ENCODE measurements around the gene ATG7. TPM values are rescaled to one million over a fixed set of nuclear protein-coding genes. Genes with fewer than 3 reads are reported as not detected.
A peak's percentile ranks its signal among the peaks of the same experiment; 100 is the strongest.

ATG7 gene
- total RNA-seq, 2 experiments from 2014 or later, result 31.0 to 33.1 TPM

DNA sequence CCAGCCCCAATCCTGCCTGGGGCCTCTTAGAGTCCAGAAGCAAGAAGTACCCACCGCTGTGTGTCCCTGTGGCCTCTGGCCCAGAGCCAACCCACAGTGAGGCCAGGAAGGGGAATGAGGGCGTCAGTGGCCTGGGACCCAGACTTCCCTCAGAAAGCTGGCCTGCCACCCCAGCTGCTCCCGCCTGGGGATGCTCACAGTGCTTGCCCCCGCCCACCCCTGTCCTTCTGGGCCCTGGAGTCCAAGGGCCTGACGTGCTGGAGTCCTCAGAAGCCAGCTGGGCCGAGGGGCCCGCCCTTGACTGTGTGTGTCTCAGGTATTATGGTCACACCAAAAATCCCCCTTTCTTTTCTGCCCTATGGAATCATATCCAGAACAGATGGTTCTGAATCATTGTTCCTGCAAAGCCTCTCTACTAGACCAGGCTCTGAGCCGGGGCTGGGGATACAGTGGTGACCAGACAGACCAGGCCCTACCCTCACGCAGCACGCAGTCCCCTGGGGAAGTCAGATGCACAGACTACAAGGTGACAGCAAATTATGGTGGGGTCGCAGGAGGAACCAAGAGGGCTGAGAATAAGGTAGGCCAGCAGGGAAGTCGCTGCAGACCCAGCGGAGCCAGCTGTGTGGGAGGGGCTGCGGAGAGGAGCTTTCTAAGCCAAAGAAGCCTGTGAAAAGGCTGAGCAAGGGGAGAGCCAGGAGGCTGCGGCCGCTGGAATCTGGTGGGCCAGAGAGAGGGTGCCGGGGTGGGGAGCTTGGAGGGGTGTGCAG is 272.4 kb downstream of the ATG7 start:
- TF ChIP-seq, protein P1, sequence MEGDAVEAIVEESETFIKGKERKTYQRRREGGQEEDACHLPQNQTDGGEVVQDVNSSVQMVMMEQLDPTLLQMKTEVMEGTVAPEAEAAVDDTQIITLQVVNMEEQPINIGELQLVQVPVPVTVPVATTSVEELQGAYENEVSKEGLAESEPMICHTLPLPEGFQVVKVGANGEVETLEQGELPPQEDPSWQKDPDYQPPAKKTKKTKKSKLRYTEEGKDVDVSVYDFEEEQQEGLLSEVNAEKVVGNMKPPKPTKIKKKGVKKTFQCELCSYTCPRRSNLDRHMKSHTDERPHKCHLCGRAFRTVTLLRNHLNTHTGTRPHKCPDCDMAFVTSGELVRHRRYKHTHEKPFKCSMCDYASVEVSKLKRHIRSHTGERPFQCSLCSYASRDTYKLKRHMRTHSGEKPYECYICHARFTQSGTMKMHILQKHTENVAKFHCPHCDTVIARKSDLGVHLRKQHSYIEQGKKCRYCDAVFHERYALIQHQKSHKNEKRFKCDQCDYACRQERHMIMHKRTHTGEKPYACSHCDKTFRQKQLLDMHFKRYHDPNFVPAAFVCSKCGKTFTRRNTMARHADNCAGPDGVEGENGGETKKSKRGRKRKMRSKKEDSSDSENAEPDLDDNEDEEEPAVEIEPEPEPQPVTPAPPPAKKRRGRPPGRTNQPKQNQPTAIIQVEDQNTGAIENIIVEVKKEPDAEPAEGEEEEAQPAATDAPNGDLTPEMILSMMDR (IDR thresholded peaks at IDR 0.05), result no peak
- Mint-ChIP-seq H3K27me3 (no peaks in the 10 kb centered on the region), H3K9me3 (peaks cover 12% of the 10 kb centered on the region), H3K4me3 (no peak overlapping the region), H3K27ac (no peak overlapping the region), H3K36me3 (ENCODE audit: low read depth) (peaks cover 15% of the 10 kb centered on the region), H3K4me1 (ENCODE audit: low read depth) (peaks cover 8% of the 10 kb centered on the region)
- POLR2A ChIA-PET, result interaction anchor here (1.1 to 1.2 kb wide), 2 partner anchors 10 to 13 kb away, joined by 3 to 4 read pairs; no protein-coding TSS in a partner anchor
- ATAC-seq, result no peak
- intact Hi-C loops (cut with micrococcal nuclease), result no loop called here
- no peak for DNase-seq
- CTCF ChIA-PET, result no interaction called here

DNA sequence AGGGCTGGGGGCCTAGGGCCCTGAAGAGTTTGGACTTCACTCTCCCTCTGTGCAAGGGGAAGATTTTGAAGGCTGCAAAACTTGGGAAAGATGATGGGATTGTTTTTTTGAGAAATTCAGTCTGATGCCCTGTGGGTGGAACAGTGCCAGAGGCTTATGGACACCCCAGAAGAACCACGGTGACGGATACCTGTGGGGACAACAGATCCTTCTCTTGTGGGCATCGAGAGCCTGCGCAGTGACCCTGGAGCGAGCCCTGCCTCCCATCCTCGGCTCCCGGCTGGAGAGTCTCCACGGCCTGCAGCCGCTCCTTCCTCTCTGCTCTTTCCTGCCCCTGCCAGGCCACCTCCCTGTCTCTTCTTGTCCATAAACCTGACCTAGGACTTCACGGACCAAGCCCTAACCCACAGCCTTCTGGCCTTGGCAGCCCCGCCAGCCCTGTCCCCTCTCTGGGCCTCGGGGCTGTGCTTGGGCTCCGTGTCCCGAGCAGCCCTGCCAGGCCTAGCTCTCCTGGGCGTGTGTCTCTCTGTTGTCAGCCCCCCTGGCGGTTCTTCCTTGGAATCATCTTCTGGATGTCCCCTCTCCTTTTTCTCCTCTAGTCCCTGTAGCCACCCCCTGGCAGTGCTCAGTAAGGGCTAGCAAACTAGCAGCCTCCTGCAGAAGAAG is 273.1 kb downstream of the ATG7 start:
- TF ChIP-seq, protein P1 (IDR thresholded peaks at IDR 0.05), result no peak
- Mint-ChIP-seq H3K36me3 (ENCODE audit: low read depth) (peaks cover 15% of the 10 kb centered on the region), H3K9me3 (peaks cover 12% of the 10 kb centered on the region), H3K27ac (no peak overlapping the region), H3K4me3 (no peak overlapping the region), H3K4me1 (ENCODE audit: low read depth) (peaks cover 8% of the 10 kb centered on the region), H3K27me3 (no peaks in the 10 kb centered on the region)
- DNase-seq (no peak), ATAC-seq (no peak)
- CTCF ChIA-PET, result no interaction called here
- intact Hi-C loops (cut with micrococcal nuclease), result no loop called here
- POLR2A ChIA-PET, result interaction anchor here (1.1 kb wide), 1 partner anchor 13 kb away, joined by 4 read pairs; no protein-coding TSS in a partner anchor

DNA sequence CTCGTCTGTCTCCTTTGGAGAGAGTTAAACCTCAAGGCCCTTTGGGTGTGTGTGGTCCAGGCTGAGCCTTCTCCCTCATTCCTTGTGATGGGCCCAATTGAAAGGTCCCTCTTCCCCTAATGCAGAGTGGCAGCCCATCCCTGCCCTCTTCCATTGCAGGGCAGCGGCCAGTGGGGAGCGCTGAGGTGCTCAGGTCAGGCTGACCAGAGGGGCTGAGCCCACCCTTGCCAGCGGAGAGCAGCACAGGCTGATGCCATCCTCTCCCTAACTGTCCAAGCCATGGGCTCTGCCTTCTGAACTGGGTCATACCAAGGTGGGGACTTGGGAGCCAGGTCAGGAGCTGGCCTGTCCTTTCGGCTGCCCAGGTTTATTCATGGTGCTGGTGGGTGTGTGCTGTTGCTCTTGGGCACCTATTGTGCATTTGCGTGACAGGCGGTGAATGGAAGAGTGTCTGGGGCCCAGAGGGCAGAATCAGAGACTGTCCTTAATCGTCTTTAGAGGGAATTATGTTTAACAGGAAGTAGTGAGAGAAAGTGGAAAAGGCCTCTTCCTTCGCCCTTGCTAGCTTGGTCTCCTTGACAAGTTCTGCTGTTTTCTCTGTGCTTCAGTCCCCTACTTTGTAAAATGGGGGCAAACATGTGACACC is 274.6 kb downstream of the ATG7 start:
- ChIA-PET POLR2A (no interaction called here), CTCF (no interaction called here)
- TF ChIP-seq, protein P1 (IDR thresholded peaks at IDR 0.05), result no peak
- Mint-ChIP-seq H3K27me3 (no peaks in the 10 kb centered on the region), H3K4me1 (ENCODE audit: low read depth) (peaks cover 8% of the 10 kb centered on the region), H3K4me3 (no peak overlapping the region), H3K9me3 (peaks cover 18% of the 10 kb centered on the region), H3K27ac (peak overlapping the region; percentile 34), H3K36me3 (ENCODE audit: low read depth) (peaks cover 18% of the 10 kb centered on the region)
- intact Hi-C loops (cut with micrococcal nuclease), result no loop called here
- no peak for ATAC-seq
- no peak for DNase-seq

DNA sequence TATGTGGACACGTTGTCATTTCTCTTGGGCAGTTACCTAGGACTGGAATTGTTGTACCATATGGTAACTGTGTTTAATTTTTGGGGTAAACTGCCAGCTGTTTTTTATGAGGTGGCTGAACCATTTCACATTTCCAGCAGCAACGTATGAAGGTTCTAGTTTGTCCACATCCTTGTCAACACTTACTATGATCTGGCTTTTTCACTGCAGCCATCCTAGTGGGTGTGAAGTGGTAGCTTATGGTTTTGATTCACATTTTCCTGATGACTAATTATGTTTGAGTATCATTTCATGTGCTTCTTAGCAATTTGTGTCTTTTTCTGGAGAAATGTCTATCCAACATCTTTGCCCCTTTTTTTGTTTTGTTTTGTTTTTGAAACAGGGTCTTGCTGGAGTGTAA is 275.3 kb downstream of the ATG7 start:
- H3K4me1 Mint-ChIP-seq (ENCODE audit: low read depth), result peaks cover 8% of the 10 kb centered on the region
- TF ChIP-seq, protein P1 (IDR thresholded peaks at IDR 0.05), result no peak
- intact Hi-C loops (cut with micrococcal nuclease), result no loop called here
- no peaks in the 10 kb centered on the region for H3K27me3 Mint-ChIP-seq
- H3K9me3 Mint-ChIP-seq, result peaks cover 18% of the 10 kb centered on the region
- ChIA-PET CTCF (no interaction called here), POLR2A (no interaction called here)
- peak; percentile 46 for ATAC-seq
- peak overlapping the region; percentile 34 for H3K27ac Mint-ChIP-seq
- peaks cover 24% of the 10 kb centered on the region for H3K36me3 Mint-ChIP-seq (ENCODE audit: low read depth)
- DNase-seq, result no peak
- H3K4me3 Mint-ChIP-seq, result no peak overlapping the region
